HG03432 (cell line): ENCODE results near the gene OLFML2B.

Source experiments
- ATAC-seq: cut with Tn5 transposase; IDR thresholded peaks from one replicate; pipeline ENCODE4 v1.9.1; 2021; ENCODE audit warnings: mild to moderate bottlenecking, moderate library complexity; ENCODE audit not compliant: unreplicated experiment

OLFML2B gene

DNA sequence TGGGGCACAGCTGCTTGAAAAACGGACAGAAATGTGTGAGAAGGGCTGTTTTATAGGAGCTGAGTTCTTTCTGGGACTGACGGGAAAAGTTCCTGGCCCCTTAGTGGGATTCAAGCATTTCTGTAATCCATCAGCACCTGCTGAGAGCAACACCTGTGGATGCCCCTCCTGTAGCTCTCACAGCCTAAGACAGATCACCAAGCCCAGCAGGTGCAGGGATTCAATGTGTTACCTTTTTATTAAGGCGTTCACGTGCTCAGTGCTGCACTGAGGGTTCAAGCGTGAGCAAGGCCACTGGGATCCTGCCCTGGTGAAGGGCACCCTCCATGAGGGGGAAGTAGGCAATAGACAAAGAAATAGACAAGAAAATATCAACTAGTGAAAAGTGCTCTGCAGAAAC, 14.9 kb downstream of the OLFML2B start:
- no peak for ATAC-seq

DNA sequence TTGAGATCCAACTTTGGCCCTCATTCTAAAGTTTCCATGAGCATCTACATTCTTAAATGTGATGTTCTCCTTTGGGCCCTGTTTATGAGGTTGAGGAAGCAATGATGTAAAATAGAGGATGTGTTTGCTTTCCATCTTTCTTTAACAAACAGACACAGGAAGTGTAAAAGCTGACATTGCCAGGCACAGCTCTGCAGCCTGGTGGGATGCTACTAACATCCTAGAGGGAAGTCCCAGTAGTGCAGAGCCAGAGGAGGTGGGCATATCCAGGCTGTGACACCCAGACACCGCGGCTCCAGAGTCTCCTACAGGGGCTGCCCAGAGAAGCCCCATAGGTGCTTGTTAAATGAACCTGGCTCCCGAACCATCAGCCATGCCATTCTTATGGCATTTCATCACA, 16.2 kb downstream of the OLFML2B start:
- no peak for ATAC-seq

DNA sequence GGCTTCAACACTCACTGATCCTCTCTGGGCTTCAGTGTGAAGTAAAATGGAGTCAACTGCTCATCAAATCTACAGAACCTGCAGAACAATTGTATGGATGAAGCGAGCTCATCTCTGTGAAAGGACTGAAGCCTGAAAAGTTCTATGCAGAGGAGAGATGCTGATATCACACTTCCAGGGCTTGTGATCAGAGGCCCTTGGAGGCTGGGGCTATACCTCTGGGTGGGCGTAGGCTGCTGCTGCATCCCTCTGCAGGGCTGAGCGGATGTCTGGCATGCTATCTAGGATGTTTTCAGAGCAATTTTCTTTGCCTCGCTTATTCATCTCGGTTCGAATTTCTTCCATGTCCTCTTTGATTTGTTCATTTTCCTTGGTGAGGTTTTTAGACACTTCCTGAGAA, 17.6 kb downstream of the OLFML2B start:
- no peak for ATAC-seq

DNA sequence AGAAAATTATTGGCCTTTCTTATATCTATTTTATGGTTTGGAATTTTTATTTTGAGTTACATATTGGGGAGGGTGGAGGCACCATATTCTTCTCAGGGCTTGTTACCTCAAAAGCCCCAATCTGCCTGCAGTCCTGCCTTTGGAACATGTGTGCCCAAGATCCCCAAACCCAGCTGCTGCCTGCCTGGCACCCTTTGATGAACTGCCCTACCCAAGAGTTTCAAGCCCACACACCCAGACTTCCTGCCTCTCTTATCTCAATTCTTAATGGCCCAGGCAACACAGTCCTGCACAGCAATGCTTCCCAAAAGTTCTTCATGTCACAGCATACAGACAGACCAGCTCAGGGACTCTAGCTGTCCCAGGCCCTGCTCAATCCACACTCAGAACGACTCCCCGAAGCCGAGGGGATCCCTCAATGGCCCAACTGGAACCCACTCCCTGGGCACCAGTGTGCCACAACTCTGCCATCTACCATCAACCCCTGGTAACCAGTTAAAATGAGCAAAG, 19.2 kb downstream of the OLFML2B start:
- no peak for ATAC-seq

DNA sequence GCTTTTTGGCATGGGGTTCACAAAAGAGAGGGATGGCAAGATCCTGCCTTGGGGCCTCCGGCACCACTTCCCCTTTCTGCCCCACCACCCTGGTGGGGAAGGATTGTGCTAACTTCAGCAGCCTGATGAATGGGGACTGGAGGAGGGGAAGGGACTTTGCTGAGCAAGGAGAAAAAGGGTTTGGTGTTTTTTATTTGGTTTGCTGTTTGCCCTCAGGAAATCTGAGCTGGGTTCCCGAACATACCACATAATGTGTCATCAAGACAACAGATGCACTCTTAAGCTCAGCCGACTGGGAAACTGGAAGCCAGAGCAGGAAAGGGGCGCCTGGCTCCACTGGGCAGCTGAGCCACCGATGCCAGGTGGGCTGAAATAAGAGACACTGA, 19.8 kb downstream of the OLFML2B start:
- no peak for ATAC-seq

DNA sequence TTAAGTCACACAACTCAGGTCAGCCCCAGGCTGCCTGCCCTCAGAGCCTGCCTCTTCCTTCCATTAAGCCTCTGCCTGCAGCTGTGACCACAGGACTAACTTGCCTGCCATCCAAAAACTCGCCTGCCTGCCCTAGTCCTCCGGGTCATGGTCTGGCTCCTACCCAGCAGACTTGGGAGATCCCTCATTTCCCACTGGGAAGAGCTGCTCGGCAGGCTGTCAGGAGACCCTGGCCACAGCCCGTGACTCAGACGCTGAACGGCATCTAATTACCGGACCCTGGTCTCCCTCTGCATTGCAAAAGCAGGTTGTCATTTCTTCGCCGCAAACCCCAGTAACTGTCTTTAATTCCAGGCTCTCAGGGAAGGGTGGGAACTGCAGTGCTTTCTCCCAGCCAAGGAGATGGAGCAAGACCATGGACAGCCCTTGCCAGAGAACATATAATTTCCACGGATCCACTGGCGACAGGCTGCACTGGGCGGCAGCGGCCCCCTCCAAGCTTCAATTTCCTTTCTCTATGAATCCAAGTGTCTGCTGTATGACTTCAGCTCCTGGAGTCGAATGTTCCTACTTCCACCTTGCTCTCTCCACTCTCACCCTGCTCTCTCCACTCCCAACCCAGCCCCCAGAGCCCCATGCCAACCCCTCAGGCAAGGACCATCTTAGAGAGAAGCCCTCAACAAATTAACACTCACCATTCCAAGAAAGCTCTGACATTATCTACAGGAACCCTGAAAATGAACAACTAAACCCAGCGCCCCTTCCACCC, 20.4 kb downstream of the OLFML2B start:
- ATAC-seq: no peak

DNA sequence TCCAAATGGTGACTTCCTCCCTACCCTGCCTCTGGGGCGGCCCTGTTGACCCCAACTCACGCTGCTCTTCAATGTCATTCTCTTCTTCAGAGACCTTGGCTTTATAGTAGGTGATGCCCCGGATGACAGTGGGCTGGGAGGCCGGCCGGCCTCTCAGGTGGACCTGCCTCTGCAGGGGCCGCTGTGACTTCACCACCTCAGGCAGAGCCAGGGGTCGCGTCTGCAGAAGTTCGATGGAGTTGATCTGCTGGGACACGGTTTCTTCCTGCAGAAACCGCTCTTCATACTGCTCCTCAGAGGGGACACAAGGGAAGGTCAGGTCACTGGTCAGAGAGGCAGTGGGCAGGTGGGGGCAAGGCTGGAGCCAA, 23.6 kb downstream of the OLFML2B start:
- no peak for ATAC-seq

DNA sequence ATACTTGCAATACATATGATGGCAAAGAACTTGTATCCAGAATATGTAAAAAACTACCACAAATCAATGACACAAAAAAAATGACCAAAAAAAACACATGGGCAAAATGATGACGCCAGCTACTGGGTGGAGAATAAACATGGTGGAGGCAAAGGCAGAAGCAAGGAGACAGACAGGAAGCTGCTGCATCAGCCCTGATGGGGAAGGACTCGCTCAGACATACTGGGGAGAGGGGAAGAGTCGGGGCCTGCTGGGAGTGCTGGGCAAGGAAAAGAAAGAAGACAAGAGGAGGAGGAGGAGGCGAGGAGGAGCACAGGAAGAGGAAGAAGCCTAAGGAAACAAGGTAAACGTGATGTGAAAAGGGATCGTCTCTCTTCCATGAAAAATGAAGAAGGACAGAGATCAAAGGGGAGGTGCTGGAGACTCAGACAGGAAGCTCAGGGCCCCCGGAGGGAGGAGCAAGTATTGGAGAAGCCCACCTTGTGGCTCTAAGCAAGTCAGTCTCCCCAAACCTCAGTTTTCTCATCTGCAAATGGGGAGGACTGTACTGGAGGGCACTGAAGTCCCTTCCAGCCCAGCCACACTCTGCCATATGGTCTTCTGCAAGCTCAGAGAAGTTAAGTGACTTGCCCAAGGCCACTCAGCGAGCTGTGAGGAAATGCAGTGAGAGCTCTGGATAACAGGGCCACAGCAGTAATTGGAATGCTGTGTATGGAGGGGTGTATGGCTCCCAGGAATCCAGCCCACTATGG, 24.2 kb downstream of the OLFML2B start:
- ATAC-seq: no peak

DNA sequence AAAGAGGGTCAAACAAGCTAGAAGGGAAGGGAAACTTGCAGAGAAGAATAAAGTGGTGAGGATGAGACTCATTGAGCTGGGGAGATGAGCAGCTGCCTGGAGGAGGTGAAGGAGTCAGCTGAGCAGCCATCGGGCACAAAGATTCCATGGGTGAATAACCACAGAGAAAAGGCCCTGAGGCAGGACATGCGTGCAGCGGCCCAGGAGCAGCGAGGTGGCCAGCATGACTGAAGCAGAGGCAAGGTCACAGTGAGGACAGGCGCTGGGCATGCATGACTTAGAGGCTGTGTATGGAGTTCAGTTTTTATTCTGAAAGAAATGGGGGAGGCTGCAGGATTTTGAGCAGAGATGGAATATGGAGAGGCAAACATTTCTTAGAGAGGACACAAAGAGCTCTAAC, 24.9 kb downstream of the OLFML2B start:
- ATAC-seq: no peak

DNA sequence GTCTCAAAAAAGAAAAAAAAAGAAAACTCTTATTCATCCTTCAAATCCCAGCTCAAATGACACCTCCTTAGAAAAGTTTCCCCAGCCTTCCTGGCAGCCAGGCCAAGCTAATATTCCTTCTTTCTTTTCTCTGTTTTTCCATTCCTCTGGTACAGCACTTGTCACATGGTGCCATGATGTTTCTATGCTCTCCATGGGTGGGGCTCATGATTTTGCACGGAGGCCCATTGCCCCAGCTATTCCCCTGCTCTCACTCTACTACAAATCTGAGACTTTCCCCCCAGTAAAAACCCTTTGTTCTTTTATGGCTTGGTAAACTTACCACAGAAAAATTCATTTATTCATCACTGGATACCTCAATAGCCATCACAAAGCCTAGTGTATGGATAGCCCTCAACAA, 26.5 kb downstream of the OLFML2B start:
- ATAC-seq: no peak

DNA sequence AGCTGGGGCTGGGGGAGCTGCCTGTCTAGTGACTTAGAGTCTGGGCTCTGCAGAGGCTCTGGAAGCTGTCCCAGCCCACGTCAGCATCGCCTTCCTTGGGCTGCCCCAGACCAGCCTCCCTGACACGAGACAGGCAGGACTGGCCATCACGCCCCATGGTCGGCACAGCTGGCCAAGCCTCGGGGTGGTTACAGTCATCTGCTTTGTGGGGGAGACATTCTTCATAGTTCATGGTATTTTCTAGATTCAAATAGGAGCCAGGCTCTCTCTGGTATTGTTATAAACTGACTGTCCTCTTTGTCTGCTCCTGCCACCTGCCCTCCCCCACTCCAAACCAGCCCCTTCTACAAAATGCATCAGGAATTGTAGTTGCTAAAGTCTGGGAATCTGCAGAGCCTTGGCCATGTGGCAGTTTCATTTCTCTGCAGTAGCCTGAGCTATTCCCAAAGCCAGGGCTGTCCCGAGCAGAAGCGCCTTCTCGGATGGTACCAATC, 29.4 kb downstream of the OLFML2B start:
- no peak for ATAC-seq

DNA sequence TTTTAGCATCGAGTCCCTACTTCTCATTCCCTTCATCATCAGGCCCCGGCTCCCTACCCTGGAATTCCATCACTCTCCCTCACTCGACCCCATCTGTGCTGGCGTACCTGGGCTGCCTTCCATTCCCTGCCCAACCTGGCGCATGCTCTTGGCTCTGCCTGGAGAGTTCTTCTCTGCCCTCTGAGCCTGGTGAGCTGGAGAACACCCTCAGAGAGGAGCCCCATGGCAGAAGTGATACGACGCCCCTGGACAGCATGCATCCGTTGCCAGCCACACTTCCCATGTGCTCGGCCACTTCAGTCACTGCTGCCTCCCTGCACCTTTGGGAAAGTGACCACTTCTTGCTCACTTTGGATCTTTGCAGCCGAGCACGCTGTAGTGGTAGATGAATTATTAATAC, 30.1 kb downstream of the OLFML2B start:
- ATAC-seq: no peak

DNA sequence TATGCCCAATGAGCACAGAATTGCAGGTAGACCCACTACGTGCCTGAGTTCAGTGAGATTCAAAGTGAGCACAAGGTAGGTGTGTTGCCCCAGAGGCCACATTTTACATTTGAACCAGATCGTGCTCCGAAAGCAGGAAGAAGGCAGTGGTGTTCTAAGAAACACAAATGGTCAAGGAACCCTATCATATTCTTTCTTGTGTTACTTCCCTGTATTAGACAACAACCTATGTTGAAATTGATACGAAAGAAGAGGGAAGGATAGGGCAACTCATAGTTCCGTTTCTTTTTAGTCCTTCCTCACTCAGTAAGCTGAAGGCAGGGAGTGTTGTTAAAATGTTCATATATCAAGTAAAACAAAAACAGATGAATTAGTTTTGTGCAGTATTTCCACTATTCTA, 33.9 kb downstream of the OLFML2B start:
- no peak for ATAC-seq

DNA sequence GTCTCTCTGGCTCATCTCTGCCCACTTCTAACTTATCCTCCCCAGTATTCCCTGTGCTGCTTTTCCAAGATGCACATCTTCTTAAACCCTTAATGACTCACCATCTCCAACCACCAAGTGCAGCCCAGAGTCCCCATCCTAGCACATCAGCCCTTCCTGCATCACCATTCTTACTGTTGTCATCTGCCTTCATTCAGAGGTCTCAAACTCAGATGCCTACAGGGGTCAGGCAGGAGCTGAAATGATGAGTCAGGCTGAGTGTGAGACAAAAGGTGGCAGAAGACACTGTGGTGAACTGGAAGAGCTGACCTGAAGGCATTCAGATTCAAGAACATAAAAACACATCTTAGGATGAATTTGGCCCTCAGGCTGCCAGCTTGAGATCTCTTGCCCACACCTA, 34.6 kb downstream of the OLFML2B start:
- ATAC-seq: no peak

DNA sequence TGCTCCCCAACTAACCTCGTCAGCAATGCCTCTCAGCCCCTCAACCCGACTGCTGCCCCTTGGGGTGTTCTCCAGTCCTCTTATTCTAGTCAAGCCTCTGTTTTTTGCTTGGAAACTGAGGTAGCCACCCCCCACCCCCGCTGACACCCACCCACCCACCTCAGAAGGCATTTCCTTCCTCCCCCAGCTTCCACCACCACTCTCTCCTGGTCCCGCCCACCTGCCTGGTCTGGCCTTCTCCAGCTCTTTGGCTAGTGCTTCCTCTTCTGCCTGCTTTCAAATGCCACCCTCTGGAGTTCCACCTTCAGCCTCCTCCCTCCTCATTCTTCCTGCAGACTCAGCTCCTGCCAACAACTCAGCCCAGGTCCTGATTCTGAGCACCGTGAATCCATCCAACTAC, 35.3 kb downstream of the OLFML2B start:
- ATAC-seq: no peak

DNA sequence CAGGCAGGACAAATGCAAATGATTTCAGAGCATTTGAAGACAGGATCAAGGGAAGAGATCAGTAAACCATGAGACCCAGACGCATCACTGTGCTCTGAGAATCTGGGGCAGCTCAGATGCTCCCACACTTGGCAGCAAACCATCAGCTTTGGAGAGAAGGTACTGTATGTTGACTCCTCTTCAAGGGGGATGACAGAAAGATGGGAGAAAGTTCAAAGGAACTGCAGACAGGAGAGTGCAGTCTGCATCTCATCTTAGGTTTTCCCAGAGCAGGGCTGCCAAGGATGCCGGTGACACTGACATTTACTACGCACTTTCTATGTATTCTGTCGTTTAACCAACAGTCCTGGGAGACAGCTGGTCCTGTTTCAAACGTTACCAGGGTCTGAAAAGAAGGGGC, 35.8 kb downstream of the OLFML2B start:
- ATAC-seq: no peak

DNA sequence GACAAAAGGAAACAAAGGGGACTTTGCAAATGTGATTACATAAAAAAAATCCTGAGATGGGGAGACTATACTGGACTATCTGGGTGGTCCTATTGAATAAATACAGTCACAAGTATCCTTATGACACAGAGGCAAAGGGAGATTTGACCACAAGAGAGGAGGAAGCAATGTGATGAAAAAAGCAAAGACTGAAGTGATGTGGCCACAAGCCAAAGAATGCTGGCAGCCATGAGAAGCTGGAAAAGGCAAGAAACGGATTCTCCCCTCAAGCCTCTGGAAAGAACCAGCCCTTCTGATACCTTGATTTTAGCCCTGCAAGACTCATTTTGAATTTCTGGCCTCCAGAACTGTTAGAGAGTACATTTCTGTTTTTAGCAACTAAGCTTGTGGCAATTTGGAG, 36.4 kb downstream of the OLFML2B start:
- ATAC-seq: no peak

DNA sequence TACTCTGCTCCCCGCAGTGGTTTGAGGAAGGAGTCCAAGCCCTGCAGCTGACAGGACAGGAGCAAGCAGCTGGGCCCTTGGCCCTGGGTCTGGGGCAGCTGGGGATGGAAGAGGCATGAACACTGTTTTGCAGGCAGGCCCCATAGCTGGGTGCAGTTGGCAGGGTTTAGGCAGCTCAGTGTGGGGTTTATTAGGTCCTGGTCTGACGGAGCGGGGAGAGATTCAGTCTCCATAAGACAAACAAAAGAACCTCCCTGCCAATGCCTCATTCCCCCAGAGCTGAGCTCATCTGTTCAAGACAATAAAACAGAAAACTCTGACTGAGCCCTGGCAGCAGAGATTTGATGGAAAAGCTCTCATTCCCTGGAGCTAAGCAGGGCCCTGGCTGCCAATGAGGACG, 37.3 kb downstream of the OLFML2B start:
- ATAC-seq: no peak

DNA sequence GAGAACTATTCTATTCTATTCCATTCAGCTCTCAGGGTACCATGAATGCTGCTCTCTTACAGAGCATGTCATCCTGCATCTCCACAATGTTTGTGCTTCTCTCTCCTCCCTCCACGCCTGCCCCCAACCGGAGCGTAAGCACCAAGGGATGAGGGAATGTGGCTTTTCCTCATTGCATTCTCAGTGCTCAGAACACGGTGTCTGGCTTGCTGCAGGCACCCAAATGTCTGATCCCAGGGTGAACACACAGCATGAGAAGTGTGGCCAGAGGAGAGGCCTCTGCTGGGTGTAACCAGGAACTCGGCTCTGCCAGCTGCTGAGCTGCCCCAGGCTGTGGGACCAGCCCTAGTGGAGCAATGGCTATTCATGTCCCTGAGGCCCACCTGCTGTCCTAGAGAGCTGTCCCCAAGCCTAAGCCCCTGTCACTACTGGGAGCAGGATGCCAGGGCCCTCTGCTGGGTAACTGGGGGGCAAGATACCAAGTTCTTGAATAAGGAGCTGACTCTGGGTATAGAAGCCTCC, 38.3 kb downstream of the OLFML2B start:
- no peak for ATAC-seq

DNA sequence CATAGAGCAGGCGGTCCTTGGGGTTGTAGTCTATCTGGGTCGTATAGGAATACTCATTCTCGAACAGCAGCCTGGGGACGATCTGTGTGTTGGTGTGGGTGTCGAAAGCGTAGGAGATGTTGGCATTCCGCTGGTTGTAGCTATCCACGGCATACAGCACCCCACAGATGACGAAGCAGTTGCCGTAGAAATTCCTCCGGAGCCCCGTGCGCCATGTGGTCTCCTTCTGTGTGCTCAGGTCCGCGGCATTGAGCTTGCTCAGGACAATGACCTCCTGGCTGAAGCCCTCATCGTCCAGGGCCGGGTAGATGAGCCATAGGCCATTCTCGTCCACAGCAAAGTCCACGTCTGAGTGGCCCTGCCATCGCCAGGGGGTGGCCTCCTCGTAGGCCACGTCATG, 39.9 kb downstream of the OLFML2B start:
- ATAC-seq: no peak

DNA sequence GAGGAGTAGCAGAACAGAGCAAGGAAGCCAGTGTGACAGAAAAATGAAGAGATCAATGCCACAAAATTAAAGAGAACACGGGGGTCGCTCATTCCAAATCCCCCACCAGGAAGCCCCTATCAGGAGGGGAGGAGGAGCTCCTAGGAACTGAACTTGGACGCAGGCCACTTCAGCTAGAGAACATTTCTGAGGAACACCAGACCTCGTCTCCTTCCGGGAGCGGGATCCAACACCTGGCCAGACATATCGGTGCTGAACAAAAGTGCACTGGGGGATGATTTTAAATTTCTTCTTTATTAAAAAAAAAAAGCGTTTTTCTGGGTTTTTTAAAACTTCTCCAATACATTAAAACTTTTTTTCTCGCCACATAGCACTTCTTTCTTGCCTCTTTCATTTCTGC, 40.8 kb downstream of the OLFML2B start:
- no peak for ATAC-seq

DNA sequence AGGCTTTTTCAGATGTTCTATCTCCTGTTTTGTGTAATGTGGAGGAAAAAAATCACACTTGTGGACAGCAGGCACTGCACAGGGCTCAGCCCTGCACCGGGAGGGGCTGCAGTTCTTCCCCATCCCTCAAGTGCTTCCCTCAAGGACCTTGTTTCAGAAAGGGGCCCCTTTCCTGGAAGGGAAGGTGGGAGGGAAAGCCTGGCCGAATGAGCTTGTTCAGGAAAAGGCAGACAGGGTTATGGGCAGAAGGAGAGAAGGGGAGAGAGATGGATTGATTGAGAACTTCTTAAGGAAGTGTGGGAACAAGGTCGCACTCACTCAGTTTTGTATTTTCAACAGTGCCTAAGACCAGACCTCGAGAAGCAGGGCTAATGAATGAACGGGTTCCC, 41.2 kb downstream of the OLFML2B start:
- no peak for ATAC-seq
